B cell (primary cell): Measurements from ENCODE around the gene AIRE. TPM values are rescaled to one million over a fixed set of nuclear protein-coding genes. Genes with fewer than 3 reads are reported as not detected.

Source experiments
- ATAC-seq: fragments of 200-7000 bp; cut with Tn5 transposase; one replicate; pipeline ENCODE4 v1.10.0; 2021; ENCODE audit warnings: low read depth, mild to moderate bottlenecking, moderate number of reproducible peaks, moderate library complexity
- CTCF ChIA-PET: fragments of 350-600 bp; sonication (Branson Sonifier 250); formaldehyde crosslinking; loops from one replicate; lab custom pipeline; 2021; ENCODE audit warnings: antibody characterized with exemption, inconsistent platforms; lab: Charles Lee
- POLR2A ChIA-PET: fragments of 350-600 bp; sonication (Branson Sonifier 250); formaldehyde crosslinking; loops from one replicate; lab custom pipeline; 2021; ENCODE audit warnings: antibody characterized with exemption; lab: Charles Lee
- DNase-seq: peaks from one replicate; pipeline ENCODE4 v3.0.0; 2013
- H2AFZ ChIP-seq: 2 replicates; pipeline ENCODE4 v1.6.1; 2012; ENCODE audit warnings: mild to moderate bottlenecking, low read depth, low read length; ENCODE audit not compliant: insufficient read depth, poor library complexity, severe bottlenecking
- H3K27ac ChIP-seq, 2 donors: 1 replicate in 1 of 2; 2 replicates in 1 of 2; pipeline ENCODE4 v1.5.1; 2012 to 2013; ENCODE audit warnings: low read length in 2 of 2, mild to moderate bottlenecking in 2 of 2, moderate library complexity in 1 of 2
- H3K27me3 ChIP-seq, 4 experiments: fragments of 200-600 bp in 1 of 4; sonication (generic) in 1 of 4; replicated peaks in 1 of 4; 1 replicate in 2 of 4; 2 replicates in 2 of 4; pipeline versions ENCODE4 v1.6.1 to v1.7.0; 2013 to 2016; ENCODE audit warnings: low read length in 3 of 4, mild to moderate bottlenecking in 2 of 4, mixed read lengths in 1 of 4, moderate library complexity in 1 of 4; ENCODE audit not compliant: insufficient read depth in 4 of 4, control insufficient read depth in 3 of 4; ENCODE audit errors: control extremely low read depth in 1 of 4
- H3K36me3 ChIP-seq, 2 experiments: replicated peaks in 1 of 2; 1 replicate in 1 of 2; 2 replicates in 1 of 2; pipeline versions ENCODE4 v1.6.1 to v1.7.1; 2013; ENCODE audit warnings: low read length in 1 of 2; ENCODE audit not compliant: insufficient read depth in 2 of 2, control insufficient read depth in 1 of 2; ENCODE audit errors: control extremely low read depth in 1 of 2, extremely low read depth in 1 of 2
- H3K4me1 ChIP-seq, 2 donors: fragments of 200-600 bp in 1 of 2; sonication (generic) in 1 of 2; 1 replicate in 1 of 2; 2 replicates in 1 of 2; pipeline versions ENCODE4 v1.5.1 to v1.6.1; 2013 to 2017; ENCODE audit warnings: low read length in 2 of 2; ENCODE audit not compliant: control insufficient read depth in 2 of 2, insufficient read depth in 2 of 2
- H3K4me2 ChIP-seq: replicated peaks from 2 replicates; pipeline ENCODE3; 2012; ENCODE audit warnings: mild to moderate bottlenecking, low read depth, low read length; ENCODE audit not compliant: poor library complexity, severe bottlenecking
- H3K4me3 ChIP-seq, 5 experiments: fragments of 200-600 bp in 1 of 5; sonication (generic) in 1 of 5; 1 replicate in 3 of 5; 2 replicates in 2 of 5; pipeline versions ENCODE4 v1.5.1 to v1.7.0; 2011 to 2016; ENCODE audit warnings: low read length in 4 of 5, mild to moderate bottlenecking in 4 of 5, low read depth in 2 of 5, control low read depth in 1 of 5, moderate library complexity in 1 of 5; ENCODE audit not compliant: insufficient read depth in 1 of 5; ENCODE audit errors: control extremely low read depth in 1 of 5, extremely low read depth in 1 of 5
- H3K79me2 ChIP-seq: fragments of 200-600 bp; sonication (generic); one replicate; pipeline ENCODE4 v1.6.0; 2016; ENCODE audit warnings: low read length; ENCODE audit not compliant: control insufficient read depth, insufficient read depth
- H3K9ac ChIP-seq: fragments of 200-600 bp; sonication (generic); 2 replicates; pipeline ENCODE4 v1.6.1; 2017; ENCODE audit warnings: mild to moderate bottlenecking, low read length, moderate library complexity
- H3K9me3 ChIP-seq, 3 donors: one replicate each; pipeline versions ENCODE4 v1.6.1 to v1.7.1; 2013; ENCODE audit warnings: low read length in 2 of 3; ENCODE audit not compliant: control insufficient read depth in 2 of 3, insufficient read depth in 1 of 3; ENCODE audit errors: control extremely low read depth in 1 of 3
- H4K20me1 ChIP-seq: 2 replicates; pipeline ENCODE4 v1.6.0; 2012; ENCODE audit warnings: mild to moderate bottlenecking, low read length; ENCODE audit not compliant: insufficient read depth, control insufficient read depth, poor library complexity, severe bottlenecking
- H3K27ac Mint-ChIP-seq: one replicate; pipeline ENCODE4 v1.8.0; 2021; ENCODE audit warnings: mixed read lengths
- H3K27me3 Mint-ChIP-seq: one replicate; pipeline ENCODE4 v1.8.0; 2021; ENCODE audit warnings: mixed read lengths
- H3K4me1 Mint-ChIP-seq: one replicate; pipeline ENCODE4 v1.8.0; 2021; ENCODE audit warnings: mixed read lengths
- H3K4me3 Mint-ChIP-seq: one replicate; pipeline ENCODE4 v1.8.0; 2021; ENCODE audit warnings: mixed read lengths
- H3K9me3 Mint-ChIP-seq: one replicate; pipeline ENCODE4 v1.8.0; 2022; ENCODE audit warnings: mixed read lengths; ENCODE audit not compliant: insufficient read depth
- CTCF ChIP-seq: fragments of 200-600 bp; IDR thresholded peaks from one replicate; pipeline ENCODE4 v1.8.0; 2022; ENCODE audit warnings: antibody characterized with exemption, mild to moderate bottlenecking
- EZH2 ChIP-seq: IDR thresholded peaks from 2 replicates; pipeline ENCODE4 v1.6.1; 2012; ENCODE audit warnings: borderline replicate concordance, low read depth, mild to moderate bottlenecking, moderate library complexity, low read length; ENCODE audit not compliant: insufficient read depth, poor library complexity, severe bottlenecking
- WGBS: methylation state at CpG from one replicate; pipeline ENCODE4 v1.1.5; 2013; ENCODE audit warnings: missing lambda C conversion rate; ENCODE audit not compliant: insufficient coverage; 5-methylcytosine and 5-hydroxymethylcytosine counted together
- intact Hi-C: fragments of 100-400 bp; cut with micrococcal nuclease; formaldehyde crosslinking; loops from one replicate; pipeline ENCODE4 v1.10.0; 2022
- polyA plus RNA-seq: library from polyadenylated mRNA; depleted of rRNA; stranded (reverse); fragments of >200 nt; gene quantifications from 2 replicates; pipeline ENCODE4 v1.2.3, GENCODE V29; 2012
- total RNA-seq, 2 donors: library from RNA; stranded (reverse); fragments of 120-200 nt in 1 of 2; gene quantifications; 1 replicate in 1 of 2; 2 replicates in 1 of 2; pipeline versions ENCODE4 v1.2.3 to v1.2.4, GENCODE V29; 2013 to 2022

The AIRE gene
- total and polyA plus RNA-seq, 2 donors (not counting 1 experiment from before 2014, with no cell fraction given) = 0.37 TPM; not detected in 1

- Histone ChIP-seq H3K79me2 (no peaks in the 10 kb centered on the region), H3K9ac (no peak overlapping the region), H3K9me3 (no peaks in the 10 kb centered on the region), H3K36me3 (no peaks in the 10 kb centered on the region), H3K27ac (no peak overlapping the region), H4K20me1 (no peaks in the 10 kb centered on the region), H3K4me3 (no peak overlapping the region), H3K27me3 (no peaks in the 10 kb centered on the region), H2AFZ (no peak overlapping the region), H3K4me1 (peaks cover 3 to 7% of the 10 kb centered on the region in 2 donors), H3K4me2 (no peak overlapping the region)
- ATAC-seq = no peak
- no peak for DNase-seq
- intact Hi-C loops = no loop called here
- TF ChIP-seq EZH2 = no peak
- no peak for TF ChIP-seq CTCF
- 94% methylated on average over 19 of the region's 23 CpGs for WGBS
- no peak overlapping the region for H3K4me3 Mint-ChIP-seq
- CTCF ChIA-PET = no interaction called here
- H3K9me3 Mint-ChIP-seq = no peaks in the 10 kb centered on the region
- no peak overlapping the region for H3K27ac Mint-ChIP-seq
- peaks cover 20% of the 10 kb centered on the region for H3K4me1 Mint-ChIP-seq
- POLR2A ChIA-PET = no interaction called here
- H3K27me3 Mint-ChIP-seq = no peaks in the 10 kb centered on the region
Measured at GRCh38 chr21:44288251-44289110, 2.8 kb downstream of the AIRE start.

GRCh38 chr21:44289381-44290010 lies 3.8 kb downstream of the AIRE start:
- Histone ChIP-seq H3K27me3 (no peaks in the 10 kb centered on the region), H3K36me3 (no peaks in the 10 kb centered on the region), H3K4me3 (no peak overlapping the region), H2AFZ (no peak overlapping the region), H3K9ac (no peak overlapping the region), H3K79me2 (no peaks in the 10 kb centered on the region), H3K4me2 (no peak overlapping the region), H4K20me1 (no peaks in the 10 kb centered on the region), H3K4me1 (peaks cover 5 to 12% of the 10 kb centered on the region in 2 donors), H3K27ac (no peak overlapping the region), H3K9me3 (peaks cover 0 to 3% (median 0%) of the 10 kb centered on the region in 3 donors)
- TF ChIP-seq CTCF (no peak), EZH2 (no peak)
- no peak overlapping the region for H3K27ac Mint-ChIP-seq
- H3K9me3 Mint-ChIP-seq = no peaks in the 10 kb centered on the region
- ATAC-seq = no peak
- DNase-seq = no peak
- POLR2A ChIA-PET = no interaction called here
- WGBS = 93% methylated on average over 20 of the region's 24 CpGs
- CTCF ChIA-PET = no interaction called here
- H3K4me3 Mint-ChIP-seq = no peak overlapping the region
- intact Hi-C loops = no loop called here
- no peaks in the 10 kb centered on the region for H3K27me3 Mint-ChIP-seq
- H3K4me1 Mint-ChIP-seq = peaks cover 16% of the 10 kb centered on the region
